COLO668 (cell line): ENCODE results near the gene AGXT.

Source experiments
- DNase-seq: peaks from one replicate; lab custom pipeline; 2025; ENCODE audit not compliant: unreplicated experiment; lab: John Stamatoyannopoulos, UW

AGXT gene

GRCh38 chr2:240869109-240869955 lies 708 bp downstream of the AGXT start:
- DNase-seq = no peak

- DNase-seq = no peak
These were observed 1.6 kb downstream of the AGXT start for GRCh38 chr2:240869956-240870875.

- no peak for DNase-seq
These were observed 2.7 kb downstream of the AGXT start for GRCh38 chr2:240871071-240871958.

- DNase-seq = no peak
These were observed 3.9 kb downstream of the AGXT start for GRCh38 chr2:240872317-240873097.

GRCh38 chr2:240873098-240873788 lies 4.6 kb downstream of the AGXT start:
- no peak for DNase-seq

GRCh38 chr2:240873805-240874714 lies 5.4 kb downstream of the AGXT start:
- DNase-seq = peak; percentile 58

- DNase-seq = no peak
These were observed 6.1 kb downstream of the AGXT start for GRCh38 chr2:240874715-240875227.

- no peak for DNase-seq
These were observed 6.8 kb downstream of the AGXT start for GRCh38 chr2:240875228-240876034.

- no peak for DNase-seq
These were observed 7.4 kb downstream of the AGXT start for GRCh38 chr2:240876035-240876474.

- DNase-seq = no peak
These were observed 8.0 kb downstream of the AGXT start for GRCh38 chr2:240876475-240877251.

- no peak for DNase-seq
These were observed 9.1 kb downstream of the AGXT start for GRCh38 chr2:240877460-240878340.

GRCh38 chr2:240878341-240878936 lies 9.8 kb downstream of the AGXT start:
- DNase-seq = no peak

- DNase-seq = no peak
These were observed 10.5 kb downstream of the AGXT start for GRCh38 chr2:240879105-240879504.

GRCh38 chr2:240881913-240882312 lies 13.3 kb downstream of the AGXT start:
- DNase-seq = peak; percentile 62

- DNase-seq = no peak
These were observed 15.6 kb downstream of the AGXT start for GRCh38 chr2:240884221-240884620.
